PC-3 (cell line): ENCODE measurements around the gene CCDC80.

Source experiments
- EZH2 ChIP-seq: fragments of 300-600 bp; sonication (generic); IDR thresholded peaks from one replicate; pipeline ENCODE4 v1.6.1; 2017; ENCODE audit warnings: antibody characterized with exemption, mild to moderate bottlenecking, low read length; ENCODE audit not compliant: unreplicated experiment
- TF ChIP-seq, protein P1 (sequence below): fragments of 300-600 bp; sonication (generic); conservative IDR thresholded peaks from 2 replicates; pipeline ENCODE4 v1.5.1; 2017; ENCODE audit warnings: antibody characterized with exemption, low read depth, mild to moderate bottlenecking, low read length

GRCh38 chr3:112676659-112677234, 35.8 kb upstream of the CCDC80 start:
- TF ChIP-seq, protein P1, sequence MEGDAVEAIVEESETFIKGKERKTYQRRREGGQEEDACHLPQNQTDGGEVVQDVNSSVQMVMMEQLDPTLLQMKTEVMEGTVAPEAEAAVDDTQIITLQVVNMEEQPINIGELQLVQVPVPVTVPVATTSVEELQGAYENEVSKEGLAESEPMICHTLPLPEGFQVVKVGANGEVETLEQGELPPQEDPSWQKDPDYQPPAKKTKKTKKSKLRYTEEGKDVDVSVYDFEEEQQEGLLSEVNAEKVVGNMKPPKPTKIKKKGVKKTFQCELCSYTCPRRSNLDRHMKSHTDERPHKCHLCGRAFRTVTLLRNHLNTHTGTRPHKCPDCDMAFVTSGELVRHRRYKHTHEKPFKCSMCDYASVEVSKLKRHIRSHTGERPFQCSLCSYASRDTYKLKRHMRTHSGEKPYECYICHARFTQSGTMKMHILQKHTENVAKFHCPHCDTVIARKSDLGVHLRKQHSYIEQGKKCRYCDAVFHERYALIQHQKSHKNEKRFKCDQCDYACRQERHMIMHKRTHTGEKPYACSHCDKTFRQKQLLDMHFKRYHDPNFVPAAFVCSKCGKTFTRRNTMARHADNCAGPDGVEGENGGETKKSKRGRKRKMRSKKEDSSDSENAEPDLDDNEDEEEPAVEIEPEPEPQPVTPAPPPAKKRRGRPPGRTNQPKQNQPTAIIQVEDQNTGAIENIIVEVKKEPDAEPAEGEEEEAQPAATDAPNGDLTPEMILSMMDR, result no peak
- no peak for TF ChIP-seq EZH2
